Keratinocyte (primary cell): ENCODE results near the gene MED17. TPM values are rescaled to one million over a fixed set of nuclear protein-coding genes. Genes with fewer than 3 reads are reported as not detected.

Experiments used
- DNase-seq: peaks from one replicate; pipeline ENCODE4 v3.0.0-alpha.2; 2011; ENCODE audit warnings: low read depth, missing footprints, low spot score
- FAIRE-seq: peaks from 2 replicates; lab custom pipeline; 2011; peaks lifted over from hg19 to GRCh38; lab: Jason Lieb, UNC
- H2AFZ ChIP-seq: 2 replicates; pipeline ENCODE4 v1.6.0; 2012; ENCODE audit warnings: low read length, control low read depth, inconsistent platforms; ENCODE audit not compliant: control insufficient read depth
- H3K27ac ChIP-seq: 2 replicates; pipeline ENCODE4 v1.5.1; 2011; ENCODE audit warnings: low read length; ENCODE audit not compliant: control insufficient read depth, insufficient read depth
- H3K27me3 ChIP-seq: 3 replicates; pipeline ENCODE4 v1.6.0; 2011; ENCODE audit warnings: low read length; ENCODE audit not compliant: control insufficient read depth, insufficient read depth; ENCODE audit errors: extremely low read depth
- H3K36me3 ChIP-seq, 2 experiments: 2 replicates in 1 of 2; 3 replicates in 1 of 2; pipeline ENCODE4 v1.5.1; 2011; ENCODE audit warnings: low read length in 2 of 2, mild to moderate bottlenecking in 1 of 2; ENCODE audit not compliant: control insufficient read depth in 2 of 2, insufficient read depth in 2 of 2; ENCODE audit errors: extremely low read depth in 1 of 2
- H3K4me1 ChIP-seq: 3 replicates; pipeline ENCODE4 v1.5.1; 2011; ENCODE audit warnings: low read length; ENCODE audit not compliant: control insufficient read depth, insufficient read depth; ENCODE audit errors: extremely low read depth
- H3K4me2 ChIP-seq: 3 replicates; pipeline ENCODE4 v1.6.0; 2011; ENCODE audit warnings: low read depth, low read length; ENCODE audit not compliant: control insufficient read depth, insufficient read depth; ENCODE audit errors: extremely low read depth
- H3K4me3 ChIP-seq, 3 experiments: fragments of 200-600 bp in 1 of 3; sonication (generic) in 1 of 3; 2 replicates in 2 of 3; 3 replicates in 1 of 3; pipeline ENCODE4 v1.5.1; 2011 to 2016; ENCODE audit warnings: low read length in 3 of 3, mild to moderate bottlenecking in 3 of 3, control low read depth in 2 of 3, inconsistent platforms in 1 of 3, low read depth in 1 of 3, mixed read lengths in 1 of 3, mixed run types in 1 of 3, moderate library complexity in 1 of 3; ENCODE audit not compliant: control insufficient read depth in 2 of 3, insufficient read depth in 2 of 3; ENCODE audit errors: extremely low read depth in 1 of 3
- H3K79me2 ChIP-seq: 2 replicates; pipeline ENCODE4 v1.6.0; 2012; ENCODE audit warnings: low read length; ENCODE audit not compliant: control insufficient read depth, insufficient read depth
- H3K9ac ChIP-seq: 3 replicates; pipeline ENCODE4 v1.6.0; 2011; ENCODE audit warnings: low read length; ENCODE audit not compliant: control insufficient read depth, insufficient read depth; ENCODE audit errors: extremely low read depth
- H3K9me1 ChIP-seq: 3 replicates; pipeline ENCODE4 v1.6.0; 2011; ENCODE audit warnings: low read length; ENCODE audit not compliant: control insufficient read depth, insufficient read depth; ENCODE audit errors: extremely low read depth
- H3K9me3 ChIP-seq: 2 replicates; pipeline ENCODE4 v1.5.1; 2012; ENCODE audit warnings: low read depth, low read length; ENCODE audit not compliant: control insufficient read depth
- H4K20me1 ChIP-seq: 3 replicates; pipeline ENCODE4 v1.6.0; 2011; ENCODE audit warnings: low read length; ENCODE audit not compliant: control insufficient read depth, insufficient read depth; ENCODE audit errors: extremely low read depth
- EZH2 ChIP-seq: IDR thresholded peaks from one replicate; pipeline ENCODE4 v1.6.1; 2012; ENCODE audit warnings: inconsistent platforms, mild to moderate bottlenecking, low read length, moderate library complexity
- dilution Hi-C: fragments of 300-500 bp; cut with MboI; formaldehyde crosslinking; loops from one replicate; pipeline ENCODE4 v1.7.0; 2020; ENCODE audit warnings: low sequenced_read_pairs; ENCODE audit not compliant: extremely low pct_ligation_motif_present
- polyA plus RNA-seq, 5 experiments: library from polyadenylated mRNA; depleted of rRNA in 3 of 5; stranded (reverse) in 3 of 5; stranded (forward) in 1 of 5; unstranded in 1 of 5; fragments of >200 nt; gene quantifications; 1 replicate in 1 of 5; 2 replicates in 3 of 5; 3 replicates in 1 of 5; pipeline versions ENCODE4 v1.2.1 to v1.2.3, GENCODE V29; 2011 to 2012; ENCODE audit warnings: missing spikeins in 2 of 5, low read depth in 1 of 5, low replicate concordance in 1 of 5
- TF ChIP-seq, protein P1 (sequence below), 3 experiments: IDR thresholded peaks in 1 of 3; conservative IDR thresholded peaks in 1 of 3; optimal IDR thresholded peaks in 1 of 3; 2 replicates in 2 of 3; 3 replicates in 1 of 3; pipeline versions ENCODE3 to v1.5.1; 2011; ENCODE audit warnings: low read length in 3 of 3, mild to moderate bottlenecking in 3 of 3, moderate library complexity in 2 of 3, control low read depth in 1 of 3, inconsistent platforms in 1 of 3; ENCODE audit not compliant: insufficient read depth in 2 of 3; ENCODE audit errors: extremely low read depth in 1 of 3

Gene MED17
- polyA plus RNA-seq, 1 donor (not counting 4 experiments of a cell fraction or from before 2014, with no cell fraction given), result 25.1 TPM

DNA sequence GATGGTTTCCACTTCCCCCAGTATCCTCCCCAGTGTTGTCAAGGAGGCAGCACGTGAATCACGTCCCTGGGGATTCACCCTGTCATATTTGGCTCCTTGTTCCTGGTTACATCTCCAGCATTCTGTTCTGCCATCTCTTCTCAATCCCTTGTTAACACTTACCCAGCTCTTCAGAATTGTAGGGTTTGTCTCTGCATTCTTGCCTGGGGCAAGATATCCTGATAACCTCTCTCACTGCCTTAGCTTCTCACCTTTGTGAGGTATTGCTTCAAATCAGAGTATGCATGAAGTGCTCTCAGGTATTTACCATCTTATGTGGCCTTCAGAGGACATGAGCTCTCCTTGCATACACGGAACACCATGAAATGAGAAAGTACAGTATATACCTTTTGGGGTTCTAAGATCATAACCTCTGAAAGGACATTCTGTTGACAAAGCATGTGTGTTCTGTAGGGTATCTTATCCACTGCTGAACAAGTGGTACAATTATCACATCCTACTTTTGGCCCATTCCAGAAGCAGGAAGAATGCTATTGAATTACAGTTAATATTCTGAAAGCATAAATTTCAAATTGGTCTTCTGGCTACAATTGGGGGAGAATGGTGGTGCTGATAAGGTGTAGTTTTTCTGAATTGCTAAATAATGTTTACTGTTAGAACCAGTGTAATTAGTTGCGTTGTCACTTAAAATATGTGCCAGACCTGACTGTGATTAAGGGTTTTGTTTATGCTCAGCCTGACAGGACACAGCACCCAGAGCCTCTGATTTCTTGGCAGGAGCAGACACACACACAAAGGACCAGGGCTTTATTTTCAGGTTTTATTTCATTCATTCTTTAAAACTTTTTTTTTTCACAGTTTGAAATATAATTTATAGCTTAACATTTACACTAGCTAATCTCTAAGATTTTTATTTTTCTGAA lies 33.6 kb downstream of the MED17 start:
- H3K4me1 ChIP-seq, result no peaks in the 10 kb centered on the region
- no peak for FAIRE-seq
- DNase-seq, result no peak
- H3K27me3 ChIP-seq, result no peaks in the 10 kb centered on the region
- no peak overlapping the region for H3K4me2 ChIP-seq
- no peak for TF ChIP-seq EZH2
- TF ChIP-seq, protein P1, sequence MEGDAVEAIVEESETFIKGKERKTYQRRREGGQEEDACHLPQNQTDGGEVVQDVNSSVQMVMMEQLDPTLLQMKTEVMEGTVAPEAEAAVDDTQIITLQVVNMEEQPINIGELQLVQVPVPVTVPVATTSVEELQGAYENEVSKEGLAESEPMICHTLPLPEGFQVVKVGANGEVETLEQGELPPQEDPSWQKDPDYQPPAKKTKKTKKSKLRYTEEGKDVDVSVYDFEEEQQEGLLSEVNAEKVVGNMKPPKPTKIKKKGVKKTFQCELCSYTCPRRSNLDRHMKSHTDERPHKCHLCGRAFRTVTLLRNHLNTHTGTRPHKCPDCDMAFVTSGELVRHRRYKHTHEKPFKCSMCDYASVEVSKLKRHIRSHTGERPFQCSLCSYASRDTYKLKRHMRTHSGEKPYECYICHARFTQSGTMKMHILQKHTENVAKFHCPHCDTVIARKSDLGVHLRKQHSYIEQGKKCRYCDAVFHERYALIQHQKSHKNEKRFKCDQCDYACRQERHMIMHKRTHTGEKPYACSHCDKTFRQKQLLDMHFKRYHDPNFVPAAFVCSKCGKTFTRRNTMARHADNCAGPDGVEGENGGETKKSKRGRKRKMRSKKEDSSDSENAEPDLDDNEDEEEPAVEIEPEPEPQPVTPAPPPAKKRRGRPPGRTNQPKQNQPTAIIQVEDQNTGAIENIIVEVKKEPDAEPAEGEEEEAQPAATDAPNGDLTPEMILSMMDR (optimal IDR thresholded peaks at IDR 0.05 in 1 of 3, IDR thresholded peaks at IDR 0.05 in 1 of 3, conservative IDR thresholded peaks at IDR 0.05 in 1 of 3; ENCODE audit: extremely low read depth in 1 of 3, insufficient read depth in 2 of 3, low read length in 3 of 3), result no peak
- no peak overlapping the region for H2AFZ ChIP-seq
- H3K79me2 ChIP-seq, result no peaks in the 10 kb centered on the region
- no peak overlapping the region for H3K9ac ChIP-seq
- no peaks in the 10 kb centered on the region for H3K9me1 ChIP-seq
- no peaks in the 10 kb centered on the region for H3K9me3 ChIP-seq
- dilution Hi-C loops, result no loop called here
- H3K36me3 ChIP-seq, result peaks cover 4 to 9% of the 10 kb centered on the region in 2 experiments
- no peaks in the 10 kb centered on the region for H4K20me1 ChIP-seq
- no peak overlapping the region for H3K4me3 ChIP-seq
- H3K27ac ChIP-seq, result no peak overlapping the region

DNA sequence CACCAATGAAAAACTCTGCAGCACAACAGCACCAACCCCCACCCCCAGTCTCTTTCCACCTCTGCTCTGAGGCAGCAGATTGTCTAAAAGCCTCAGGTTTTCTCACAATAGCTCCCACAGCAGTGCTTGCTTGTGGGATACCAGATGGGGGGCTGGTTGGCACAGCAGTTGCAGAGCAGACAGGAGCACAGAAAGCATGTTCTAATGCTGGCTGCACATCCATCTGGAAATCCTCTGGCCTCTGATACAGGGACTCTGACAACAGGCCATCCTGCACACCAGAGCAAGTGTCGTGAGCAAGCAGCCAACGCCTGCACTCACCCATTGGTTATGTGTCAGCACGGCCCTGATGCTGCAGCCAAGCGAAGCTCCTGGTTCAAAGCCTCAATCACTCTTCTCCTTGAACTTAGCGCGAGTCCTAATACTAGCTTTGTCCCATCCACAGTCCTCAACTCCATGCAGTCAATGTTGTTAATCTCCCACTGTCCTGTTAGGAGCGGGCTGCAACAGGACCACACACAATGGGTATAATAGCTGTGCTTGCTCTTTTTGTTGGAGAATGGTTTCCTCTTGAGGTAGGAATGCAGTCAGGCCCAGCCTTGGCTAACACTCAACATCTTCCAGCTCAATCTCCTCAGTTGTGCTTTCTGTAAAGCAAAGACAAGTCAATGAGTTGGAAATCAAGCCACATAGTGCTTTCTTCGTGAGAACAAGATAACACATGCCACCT lies 36.0 kb downstream of the MED17 start:
- Histone ChIP-seq H3K4me3 (no peak overlapping the region), H4K20me1 (no peaks in the 10 kb centered on the region), H3K9me3 (no peaks in the 10 kb centered on the region), H3K4me1 (no peaks in the 10 kb centered on the region), H3K36me3 (no peaks in the 10 kb centered on the region), H3K27me3 (no peaks in the 10 kb centered on the region), H3K79me2 (no peaks in the 10 kb centered on the region), H3K4me2 (no peak overlapping the region), H3K27ac (no peak overlapping the region), H3K9me1 (no peaks in the 10 kb centered on the region), H2AFZ (no peak overlapping the region), H3K9ac (no peak overlapping the region)
- no peak for FAIRE-seq
- no peak for DNase-seq
- TF ChIP-seq EZH2, result no peak
- TF ChIP-seq, protein P1 (optimal IDR thresholded peaks at IDR 0.05 in 1 of 3, IDR thresholded peaks at IDR 0.05 in 1 of 3, conservative IDR thresholded peaks at IDR 0.05 in 1 of 3; ENCODE audit: extremely low read depth in 1 of 3, insufficient read depth in 2 of 3, low read length in 3 of 3), result no peak
- dilution Hi-C loops, result no loop called here
